Lower leg skin (tissue), 4 donors: Measurements from ENCODE around the gene GNS. TPM values are rescaled to one million over a fixed set of nuclear protein-coding genes. Genes with fewer than 3 reads are reported as not detected.

ENCODE experiments used
- DNase-seq, 2 donors: peaks; one replicate each; pipeline ENCODE4 v3.0.0-alpha.2; 2019; ENCODE audit warnings: low spot score in 2 of 2
- H3K4me3 ChIP-seq: fragments of 200-600 bp; sonication (generic); 2 replicates; pipeline ENCODE4 v1.5.1; 2017; ENCODE audit warnings: mild to moderate bottlenecking, low read depth; ENCODE audit not compliant: poor library complexity, severe bottlenecking
- POLR2A ChIP-seq, 2 donors: fragments of 450-650 bp; IDR thresholded peaks; one replicate each; pipeline ENCODE4 v1.6.1; 2016 to 2017; ENCODE audit warnings: antibody characterized with exemption in 2 of 2, mild to moderate bottlenecking in 1 of 2, moderate library complexity in 1 of 2
- WGBS, 2 donors: methylation state at CpG; one replicate each; pipeline ENCODE4 v1.1.5; 2018; 5-methylcytosine and 5-hydroxymethylcytosine counted together
- intact Hi-C: fragments of 100-400 bp; cut with DNase I; formaldehyde crosslinking; loops from one replicate; pipeline ENCODE4 v1.15.0; 2023; ENCODE audit warnings: low total_unique reads
- total RNA-seq, 4 donors: library from RNA; depleted of rRNA; stranded (reverse); fragments of >200 nt; gene quantifications; one replicate each; pipeline ENCODE4 v1.1.0, GENCODE V29; 2016
- TF ChIP-seq, protein P1 (sequence below), 3 donors: fragments of 450-650 bp; IDR thresholded peaks; one replicate each; pipeline ENCODE4 v1.5.1; 2016; ENCODE audit warnings: antibody characterized with exemption in 3 of 3, mild to moderate bottlenecking in 3 of 3, moderate library complexity in 2 of 3

GNS gene
- total RNA-seq, 4 donors from 2014 or later = 42.6 to 64.1 (median 50.1) TPM

DNA sequence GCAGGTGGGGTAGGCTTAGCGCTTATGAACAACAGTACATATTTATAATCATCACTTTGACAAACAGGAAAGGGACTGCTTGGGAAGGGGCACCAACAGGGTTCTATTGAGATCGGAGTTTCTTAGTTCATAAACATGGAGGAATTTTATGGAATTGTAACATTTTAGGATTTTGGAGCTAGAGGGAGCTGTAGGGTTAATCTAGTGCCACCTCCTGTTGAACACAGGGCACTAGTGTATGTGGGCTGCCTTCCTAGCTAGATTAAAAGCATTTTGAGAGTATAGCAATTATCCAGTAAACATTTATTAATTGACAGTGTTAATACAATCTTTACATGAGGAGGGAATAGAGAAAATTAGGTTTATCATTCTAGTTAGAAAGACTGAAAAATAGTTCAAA, 42.2 kb upstream of the GNS start:
- 52 to 68% methylated on average over 2 of the region's 2 CpGs for WGBS, 2 donors
- no peak overlapping the region for H3K4me3 ChIP-seq
- no peak for DNase-seq
- intact Hi-C loops = loop anchor here (5.0 kb wide), 1 partner anchor 81 kb away; no protein-coding TSS in a partner anchor
- TF ChIP-seq, protein P1, sequence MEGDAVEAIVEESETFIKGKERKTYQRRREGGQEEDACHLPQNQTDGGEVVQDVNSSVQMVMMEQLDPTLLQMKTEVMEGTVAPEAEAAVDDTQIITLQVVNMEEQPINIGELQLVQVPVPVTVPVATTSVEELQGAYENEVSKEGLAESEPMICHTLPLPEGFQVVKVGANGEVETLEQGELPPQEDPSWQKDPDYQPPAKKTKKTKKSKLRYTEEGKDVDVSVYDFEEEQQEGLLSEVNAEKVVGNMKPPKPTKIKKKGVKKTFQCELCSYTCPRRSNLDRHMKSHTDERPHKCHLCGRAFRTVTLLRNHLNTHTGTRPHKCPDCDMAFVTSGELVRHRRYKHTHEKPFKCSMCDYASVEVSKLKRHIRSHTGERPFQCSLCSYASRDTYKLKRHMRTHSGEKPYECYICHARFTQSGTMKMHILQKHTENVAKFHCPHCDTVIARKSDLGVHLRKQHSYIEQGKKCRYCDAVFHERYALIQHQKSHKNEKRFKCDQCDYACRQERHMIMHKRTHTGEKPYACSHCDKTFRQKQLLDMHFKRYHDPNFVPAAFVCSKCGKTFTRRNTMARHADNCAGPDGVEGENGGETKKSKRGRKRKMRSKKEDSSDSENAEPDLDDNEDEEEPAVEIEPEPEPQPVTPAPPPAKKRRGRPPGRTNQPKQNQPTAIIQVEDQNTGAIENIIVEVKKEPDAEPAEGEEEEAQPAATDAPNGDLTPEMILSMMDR (IDR thresholded peaks at IDR 0.05) = no peak
- no peak for TF ChIP-seq POLR2A (IDR thresholded peaks at IDR 0.05)

DNA sequence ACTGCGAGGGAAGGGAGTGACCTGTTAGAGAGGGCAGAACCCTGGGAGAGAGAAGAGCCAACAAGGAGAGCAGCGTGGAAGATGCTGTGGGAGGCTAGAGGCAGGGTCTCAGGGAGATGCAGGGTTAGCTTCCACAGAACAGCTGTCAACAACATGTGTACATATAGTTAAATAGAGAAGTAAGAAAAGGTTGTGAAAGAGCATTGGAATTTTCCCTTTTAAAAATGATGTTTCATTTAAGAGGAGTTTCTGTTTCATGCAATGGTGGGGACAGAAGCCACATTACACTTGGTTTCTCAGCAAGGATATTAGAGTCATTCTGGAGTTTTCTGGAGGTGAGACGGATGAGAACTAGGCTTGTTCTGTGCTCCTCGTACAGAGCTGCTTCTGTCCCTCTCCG, 41.4 kb upstream of the GNS start:
- intact Hi-C loops = loop anchor here (5.0 kb wide), 1 partner anchor 82 kb away; no protein-coding TSS in a partner anchor
- DNase-seq = no peak
- no peak overlapping the region for H3K4me3 ChIP-seq
- 80 to 81% methylated on average over 5 of the region's 5 CpGs for WGBS, 2 donors
- TF ChIP-seq POLR2A (IDR thresholded peaks at IDR 0.05) = no peak
- TF ChIP-seq, protein P1 (IDR thresholded peaks at IDR 0.05) = no peak

DNA sequence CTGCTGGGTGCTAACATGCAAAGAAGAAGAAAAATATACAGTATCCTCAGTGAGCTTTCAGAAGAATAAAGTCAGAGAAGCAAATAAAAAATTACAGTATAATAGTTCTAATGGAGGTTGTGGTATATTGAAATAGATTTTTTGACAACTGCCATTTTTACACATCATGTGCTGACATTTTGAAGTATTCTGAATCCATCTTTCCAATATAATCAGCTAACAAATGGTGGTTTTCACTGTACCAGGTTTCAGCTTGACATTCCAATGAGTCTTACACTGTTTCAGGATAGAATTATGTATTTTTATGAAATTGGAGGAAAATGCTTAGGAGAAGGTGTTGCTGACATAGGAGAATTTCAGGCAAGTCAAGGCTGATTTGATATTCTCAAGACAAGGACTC, 39.0 kb upstream of the GNS start:
- intact Hi-C loops = no loop called here
- TF ChIP-seq POLR2A (IDR thresholded peaks at IDR 0.05) = no peak
- TF ChIP-seq, protein P1 (IDR thresholded peaks at IDR 0.05) = no peak
- H3K4me3 ChIP-seq = no peak overlapping the region

DNA sequence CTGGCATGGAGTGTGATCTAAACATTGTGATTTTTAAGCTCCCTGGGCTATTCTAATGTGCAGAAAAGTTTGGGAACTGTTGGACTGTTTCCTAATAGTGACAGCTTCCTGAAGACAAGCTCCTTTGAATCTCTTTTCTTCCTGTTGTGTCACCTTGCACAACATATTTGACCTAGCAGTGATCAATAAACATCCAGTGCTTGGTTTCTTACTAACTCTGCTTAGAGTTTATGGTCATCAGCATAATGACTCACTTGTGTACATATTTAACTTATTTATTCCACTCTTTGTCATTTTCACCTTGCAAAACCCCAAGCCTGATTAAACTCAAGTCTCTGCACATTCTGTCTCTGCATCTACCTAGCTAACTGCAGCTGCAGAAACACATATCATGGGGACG, 38.0 kb upstream of the GNS start:
- TF ChIP-seq POLR2A (IDR thresholded peaks at IDR 0.05) = no peak
- TF ChIP-seq, protein P1 (IDR thresholded peaks at IDR 0.05) = no peak
- intact Hi-C loops = no loop called here
- H3K4me3 ChIP-seq = no peak overlapping the region
- 84 to 88% methylated on average over 1 of the region's 1 CpG for whole genome bisulfite sequencing, 2 donors
- no peak for DNase-seq

More for the DNA sequence above, 39.0 kb upstream of the GNS start:
- no peak for DNase-seq

DNA sequence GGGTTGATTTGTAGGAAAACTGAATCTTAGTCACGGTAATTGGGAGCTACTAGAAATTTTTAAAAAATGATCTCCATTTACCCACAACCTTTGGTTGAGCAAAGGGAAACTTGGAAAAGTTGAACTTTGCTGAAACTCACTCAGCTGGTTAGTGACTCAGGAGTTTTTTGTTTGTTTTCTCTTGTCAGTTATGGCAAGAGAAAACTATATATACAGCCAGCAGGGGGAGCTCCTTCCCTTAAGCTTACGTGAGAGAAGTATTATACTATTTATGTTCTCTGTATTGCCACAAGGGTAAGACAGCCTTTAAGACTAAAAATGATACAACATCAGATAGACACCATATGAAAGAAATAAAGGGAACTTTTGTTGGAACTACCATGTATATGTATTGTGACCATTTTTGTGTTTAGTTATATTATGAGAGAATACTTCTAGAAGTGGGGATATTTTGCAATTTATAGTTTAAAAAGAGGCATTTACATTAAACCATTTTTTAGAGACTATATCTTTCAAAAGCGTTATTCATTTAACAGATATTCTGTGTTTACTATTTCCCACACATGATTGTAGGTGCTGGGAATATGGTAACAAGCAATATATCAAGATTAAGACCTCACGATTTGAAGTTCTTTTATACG, 37.1 kb upstream of the GNS start:
- intact Hi-C loops = no loop called here
- peak in 1 of 2 donors; percentile 79 for DNase-seq
- 50 to 51% methylated on average over 5 of the region's 5 CpGs for WGBS, 2 donors
- H3K4me3 ChIP-seq = no peak overlapping the region
- no peak for TF ChIP-seq POLR2A (IDR thresholded peaks at IDR 0.05)
- TF ChIP-seq, protein P1 (IDR thresholded peaks at IDR 0.05) = no peak

DNA sequence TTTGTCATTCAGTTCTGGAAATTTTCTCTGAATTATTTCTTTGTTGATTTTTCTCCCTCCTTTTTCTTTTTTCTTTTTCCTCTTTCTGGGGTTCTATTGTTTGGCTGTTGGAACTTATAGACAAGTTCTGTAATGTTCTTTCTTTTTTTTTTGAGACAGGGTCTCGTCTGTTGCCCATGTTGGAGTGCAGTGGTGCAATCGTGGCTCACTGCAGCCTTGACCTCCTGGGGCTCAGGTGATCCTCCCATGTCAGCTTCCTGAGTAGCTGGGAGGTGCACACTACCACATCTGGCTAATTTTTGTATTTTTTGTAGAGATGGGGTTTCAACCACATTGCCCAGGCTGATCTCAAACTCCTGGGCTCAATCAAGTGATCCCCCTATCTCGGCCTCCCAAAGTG, 35.1 kb upstream of the GNS start:
- DNase-seq = no peak
- WGBS, 2 donors = 68 to 85% methylated on average over 3 of the region's 3 CpGs
- intact Hi-C loops = no loop called here
- H3K4me3 ChIP-seq = no peak overlapping the region
- no peak for TF ChIP-seq POLR2A (IDR thresholded peaks at IDR 0.05)
